ENCODE results near the gene WASF1. TPM values are rescaled to one million over a fixed set of nuclear protein-coding genes. Genes with fewer than 3 reads are reported as not detected.

Gene WASF1
- total RNA-seq, 1 experiment from 2014 or later, result 18.0 TPM

GRCh38 chr6:110116258-110116657 is 63.2 kb downstream of the WASF1 start:
- H3K9ac ChIP-seq (ENCODE audit: low read length), result no peak overlapping the region
- no peaks in the 10 kb centered on the region for H3K9me2 ChIP-seq (replicated peaks; ENCODE audit: insufficient read depth, low read length)
- H3K36me3 ChIP-seq (ENCODE audit: insufficient read depth, low read length), result no peaks in the 10 kb centered on the region
- peaks cover 4% of the 10 kb centered on the region; the same call in 1 of the 2 replicates for H3K79me2 ChIP-seq (ENCODE audit: low read length)
- no peaks in the 10 kb centered on the region for H3K9me3 ChIP-seq (ENCODE audit: low read length)
- H3K4me3 ChIP-seq (ENCODE audit: low read length), result no peak overlapping the region
- H2AFZ ChIP-seq (ENCODE audit: low read length), result no peak overlapping the region
- H3K27me3 ChIP-seq (ENCODE audit: low read length), result no peaks in the 10 kb centered on the region
- peaks cover 5% of the 10 kb centered on the region; the same call in 1 of the 2 replicates for H3K4me1 ChIP-seq (ENCODE audit: low read length)
- H3K4me2 ChIP-seq (ENCODE audit: low read depth, low read length, poor library complexity, severe bottlenecking), result no peak overlapping the region
- H3K27ac ChIP-seq (ENCODE audit: low read length), result no peak overlapping the region
- DNase-seq, result no peak
- no peaks in the 10 kb centered on the region for H4K20me1 ChIP-seq (ENCODE audit: insufficient read depth, low read depth, low read length)

DNA sequence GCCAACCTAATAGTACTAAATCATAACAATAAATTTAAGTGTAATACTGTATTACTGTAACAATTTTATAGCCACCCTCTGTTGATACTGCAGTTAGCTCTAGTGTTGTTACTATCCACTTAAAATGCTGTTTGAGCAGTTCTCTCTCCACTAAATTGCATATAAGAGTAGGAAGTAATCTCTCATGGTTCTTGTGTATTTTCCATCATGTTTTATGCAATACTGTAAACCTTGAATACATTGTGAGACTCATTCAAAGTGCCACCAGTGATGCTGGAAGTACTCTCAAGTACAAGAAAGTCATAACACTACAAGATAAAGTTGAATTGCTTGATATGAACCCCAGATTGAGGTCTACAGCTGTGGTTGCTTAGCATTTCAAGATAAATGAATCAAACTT is 65.5 kb downstream of the WASF1 start:
- Histone ChIP-seq H3K4me3 (ENCODE audit: low read length) (no peak overlapping the region), H3K9me2 (replicated peaks; ENCODE audit: insufficient read depth, low read length) (no peaks in the 10 kb centered on the region), H4K20me1 (ENCODE audit: insufficient read depth, low read depth, low read length) (no peaks in the 10 kb centered on the region), H3K9me3 (ENCODE audit: low read length) (no peaks in the 10 kb centered on the region), H3K9ac (ENCODE audit: low read length) (no peak overlapping the region), H3K4me1 (ENCODE audit: low read length) (peaks cover 5% of the 10 kb centered on the region; the same call in 1 of the 2 replicates), H3K27me3 (ENCODE audit: low read length) (no peaks in the 10 kb centered on the region), H2AFZ (ENCODE audit: low read length) (no peak overlapping the region; the same call in 1 of the 2 replicates), H3K4me2 (ENCODE audit: low read depth, low read length, poor library complexity, severe bottlenecking) (no peak overlapping the region), H3K27ac (ENCODE audit: low read length) (no peak overlapping the region), H3K36me3 (ENCODE audit: insufficient read depth, low read length) (0 out of 2 replicates have a peak, but pooled peaks cover 2% of the 10 kb centered on the region), H3K79me2 (ENCODE audit: low read length) (peaks cover 4% of the 10 kb centered on the region; the same call in 1 of the 2 replicates)
- DNase-seq, result no peak

DNA sequence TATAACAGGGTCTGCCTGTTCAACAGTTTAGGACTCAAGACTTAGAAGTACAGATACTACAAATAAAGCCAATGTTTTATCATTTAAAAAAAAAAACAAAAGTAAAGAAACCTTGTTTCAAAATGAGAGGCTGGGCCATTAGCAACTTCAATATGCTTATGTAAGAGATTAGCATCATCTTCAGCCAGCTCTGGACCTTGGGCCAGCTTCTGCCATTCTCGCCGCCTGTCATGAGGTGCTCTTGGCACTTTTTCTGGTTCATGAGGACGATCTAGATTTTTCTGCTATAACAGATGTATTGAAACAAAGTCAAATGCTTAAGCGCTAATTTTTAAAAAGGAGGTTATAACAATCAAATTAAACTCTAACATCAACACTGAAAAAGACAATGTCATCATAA is 74.2 kb downstream of the WASF1 start:
- Histone ChIP-seq H2AFZ (ENCODE audit: low read length) (no peak overlapping the region), H3K4me2 (ENCODE audit: low read depth, low read length, poor library complexity, severe bottlenecking) (no peak overlapping the region), H3K4me1 (ENCODE audit: low read length) (peaks cover 35% of the 10 kb centered on the region), H3K79me2 (ENCODE audit: low read length) (no peaks in the 10 kb centered on the region), H3K9me3 (ENCODE audit: low read length) (no peaks in the 10 kb centered on the region), H3K36me3 (ENCODE audit: insufficient read depth, low read length) (peaks cover 17% of the 10 kb centered on the region; the same call in 1 of the 2 replicates), H3K27ac (ENCODE audit: low read length) (no peak overlapping the region), H3K9ac (ENCODE audit: low read length) (no peak overlapping the region), H3K27me3 (ENCODE audit: low read length) (no peaks in the 10 kb centered on the region), H3K9me2 (replicated peaks; ENCODE audit: insufficient read depth, low read length) (no peaks in the 10 kb centered on the region), H3K4me3 (ENCODE audit: low read length) (no peak overlapping the region), H4K20me1 (ENCODE audit: insufficient read depth, low read depth, low read length) (no peaks in the 10 kb centered on the region)
- DNase-seq, result no peak

DNA sequence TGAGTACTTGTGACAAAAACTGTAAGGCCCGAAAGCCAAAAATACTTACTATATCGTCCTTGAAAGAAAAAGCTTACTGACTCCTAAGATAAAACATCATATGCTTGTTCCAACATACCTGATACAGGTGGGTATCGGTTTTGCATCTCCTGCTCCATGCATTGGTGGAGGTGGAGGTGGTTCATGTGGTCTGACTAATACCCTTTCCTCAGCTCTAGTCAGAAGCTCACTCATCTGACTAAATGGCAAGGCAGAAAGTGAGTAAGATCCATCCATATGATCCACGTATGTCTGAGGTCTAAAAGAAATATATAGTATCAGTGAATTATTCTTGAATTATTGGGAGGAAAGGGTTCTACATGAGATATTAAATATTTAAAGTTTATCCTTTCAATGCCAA is 76.2 kb downstream of the WASF1 start:
- Histone ChIP-seq H3K9ac (ENCODE audit: low read length) (no peak overlapping the region), H3K79me2 (ENCODE audit: low read length) (no peaks in the 10 kb centered on the region), H3K27me3 (ENCODE audit: low read length) (no peaks in the 10 kb centered on the region), H3K9me2 (replicated peaks; ENCODE audit: insufficient read depth, low read length) (no peaks in the 10 kb centered on the region), H3K36me3 (ENCODE audit: insufficient read depth, low read length) (peaks cover 16% of the 10 kb centered on the region; the same call in 1 of the 2 replicates), H4K20me1 (ENCODE audit: insufficient read depth, low read depth, low read length) (no peaks in the 10 kb centered on the region), H3K4me3 (ENCODE audit: low read length) (no peak overlapping the region), H2AFZ (ENCODE audit: low read length) (no peak overlapping the region), H3K4me2 (ENCODE audit: low read depth, low read length, poor library complexity, severe bottlenecking) (peak overlapping the region; percentile 62), H3K9me3 (ENCODE audit: low read length) (no peaks in the 10 kb centered on the region), H3K27ac (ENCODE audit: low read length) (no peak overlapping the region), H3K4me1 (ENCODE audit: low read length) (peaks cover 35% of the 10 kb centered on the region)
- DNase-seq, result no peak

DNA sequence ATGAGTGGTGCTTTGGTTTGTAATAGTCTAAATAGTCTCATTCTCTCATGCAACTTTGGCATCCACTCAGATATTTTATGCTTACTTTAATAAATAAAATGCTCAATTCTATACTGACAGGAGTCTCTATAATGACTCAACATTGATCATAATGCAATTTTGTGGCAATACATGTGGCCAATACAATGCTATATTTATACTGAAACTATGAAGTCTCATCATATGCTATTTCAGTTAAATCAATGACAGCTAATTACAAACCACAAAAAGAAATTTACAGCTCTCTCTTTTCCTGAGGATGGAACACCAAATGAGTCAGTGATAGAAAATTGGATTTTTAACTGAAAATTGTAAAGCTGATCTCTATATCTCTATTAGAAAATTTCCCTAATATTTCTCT is 77.1 kb downstream of the WASF1 start:
- Histone ChIP-seq H3K4me2 (ENCODE audit: low read depth, low read length, poor library complexity, severe bottlenecking) (peak overlapping the region; percentile 62), H4K20me1 (ENCODE audit: insufficient read depth, low read depth, low read length) (no peaks in the 10 kb centered on the region), H3K4me1 (ENCODE audit: low read length) (peaks cover 36% of the 10 kb centered on the region), H3K9ac (ENCODE audit: low read length) (no peak overlapping the region), H3K4me3 (ENCODE audit: low read length) (peak overlapping the region; percentile 16; the same call in 1 of the 2 replicates), H3K9me3 (ENCODE audit: low read length) (no peaks in the 10 kb centered on the region), H3K27ac (ENCODE audit: low read length) (peak overlapping the region; percentile 65), H2AFZ (ENCODE audit: low read length) (no peak overlapping the region), H3K36me3 (ENCODE audit: insufficient read depth, low read length) (peaks cover 11% of the 10 kb centered on the region; the same call in 1 of the 2 replicates), H3K9me2 (replicated peaks; ENCODE audit: insufficient read depth, low read length) (no peaks in the 10 kb centered on the region), H3K27me3 (ENCODE audit: low read length) (no peaks in the 10 kb centered on the region), H3K79me2 (ENCODE audit: low read length) (no peaks in the 10 kb centered on the region)
- no peak for DNase-seq

- H3K27ac ChIP-seq (ENCODE audit: low read length), result peak overlapping the region; percentile 65
- no peak overlapping the region for H3K9ac ChIP-seq (ENCODE audit: low read length)
- no peaks in the 10 kb centered on the region for H3K9me3 ChIP-seq (ENCODE audit: low read length)
- no peaks in the 10 kb centered on the region for H3K27me3 ChIP-seq (ENCODE audit: low read length)
- H3K9me2 ChIP-seq (replicated peaks; ENCODE audit: insufficient read depth, low read length), result no peaks in the 10 kb centered on the region
- peaks cover 9% of the 10 kb centered on the region; the same call in 1 of the 2 replicates for H3K36me3 ChIP-seq (ENCODE audit: insufficient read depth, low read length)
- H3K4me2 ChIP-seq (ENCODE audit: low read depth, low read length, poor library complexity, severe bottlenecking), result peak overlapping the region; percentile 62
- H4K20me1 ChIP-seq (ENCODE audit: insufficient read depth, low read depth, low read length), result no peaks in the 10 kb centered on the region
- H3K4me1 ChIP-seq (ENCODE audit: low read length), result peaks cover 32% of the 10 kb centered on the region
- no peak overlapping the region for H2AFZ ChIP-seq (ENCODE audit: low read length)
- peak; percentile 81 for DNase-seq
- no peaks in the 10 kb centered on the region for H3K79me2 ChIP-seq (ENCODE audit: low read length)
- no peak overlapping the region for H3K4me3 ChIP-seq (ENCODE audit: low read length)
Observed at GRCh38 chr6:110101885-110102284, 77.6 kb downstream of the WASF1 start.

- peaks cover 27% of the 10 kb centered on the region for H3K4me1 ChIP-seq (ENCODE audit: low read length)
- H3K4me2 ChIP-seq (ENCODE audit: low read depth, low read length, poor library complexity, severe bottlenecking), result no peak overlapping the region
- H3K27me3 ChIP-seq (ENCODE audit: low read length), result no peaks in the 10 kb centered on the region
- DNase-seq, result no peak
- H3K36me3 ChIP-seq (ENCODE audit: insufficient read depth, low read length), result no peaks in the 10 kb centered on the region
- H3K4me3 ChIP-seq (ENCODE audit: low read length), result no peak overlapping the region
- no peaks in the 10 kb centered on the region for H3K9me3 ChIP-seq (ENCODE audit: low read length)
- no peak overlapping the region for H2AFZ ChIP-seq (ENCODE audit: low read length)
- no peak overlapping the region for H3K27ac ChIP-seq (ENCODE audit: low read length)
- H3K9me2 ChIP-seq (replicated peaks; ENCODE audit: insufficient read depth, low read length), result no peaks in the 10 kb centered on the region
- no peak overlapping the region for H3K9ac ChIP-seq (ENCODE audit: low read length)
- no peaks in the 10 kb centered on the region for H4K20me1 ChIP-seq (ENCODE audit: insufficient read depth, low read depth, low read length)
- H3K79me2 ChIP-seq (ENCODE audit: low read length), result no peaks in the 10 kb centered on the region
Observed at GRCh38 chr6:110098511-110099116, 80.9 kb downstream of the WASF1 start.

DNA sequence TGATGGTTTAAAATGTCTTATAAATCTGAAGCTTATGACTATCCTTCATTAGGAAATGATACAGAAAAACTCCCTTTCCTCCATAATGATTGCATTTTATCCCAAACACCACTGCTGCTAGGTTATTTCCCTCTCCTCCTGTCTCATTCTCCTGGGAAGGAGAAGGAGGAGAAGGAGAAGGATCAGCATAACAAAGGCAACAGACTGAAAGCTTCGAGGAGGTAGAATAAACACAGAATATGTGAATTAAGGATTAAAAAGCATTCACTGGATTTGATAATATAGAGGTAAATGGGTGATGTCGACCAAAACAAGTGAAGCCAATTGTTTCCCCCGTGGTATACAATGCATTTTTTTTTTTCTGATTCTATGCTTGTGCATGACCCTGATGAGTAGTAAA is 82.0 kb downstream of the WASF1 start:
- no peak overlapping the region for H2AFZ ChIP-seq (ENCODE audit: low read length)
- no peaks in the 10 kb centered on the region for H3K9me3 ChIP-seq (ENCODE audit: low read length)
- no peaks in the 10 kb centered on the region for H4K20me1 ChIP-seq (ENCODE audit: insufficient read depth, low read depth, low read length)
- DNase-seq, result no peak
- H3K4me3 ChIP-seq (ENCODE audit: low read length), result no peak overlapping the region
- no peak overlapping the region for H3K9ac ChIP-seq (ENCODE audit: low read length)
- H3K4me1 ChIP-seq (ENCODE audit: low read length), result peaks cover 15% of the 10 kb centered on the region
- no peaks in the 10 kb centered on the region for H3K9me2 ChIP-seq (replicated peaks; ENCODE audit: insufficient read depth, low read length)
- no peaks in the 10 kb centered on the region for H3K27me3 ChIP-seq (ENCODE audit: low read length)
- no peaks in the 10 kb centered on the region for H3K36me3 ChIP-seq (ENCODE audit: insufficient read depth, low read length)
- no peak overlapping the region for H3K27ac ChIP-seq (ENCODE audit: low read length)
- H3K79me2 ChIP-seq (ENCODE audit: low read length), result no peaks in the 10 kb centered on the region
- no peak overlapping the region for H3K4me2 ChIP-seq (ENCODE audit: low read depth, low read length, poor library complexity, severe bottlenecking)

Measured in Karpas-422 (cell line).